ENCODE results near the gene ACAP2. TPM values are rescaled to one million over a fixed set of nuclear protein-coding genes. Genes with fewer than 3 reads are reported as not detected.
"Not testable (repeated sequence)": the region's sequence is repeated elsewhere in the genome, so short reads cannot be mapped to it uniquely, and the experiment has no call there.

The ACAP2 gene
- total RNA-seq, 3 donors from 2014 or later (not counting 1 experiment from before 2014, with no cell fraction given), result 103 to 132 (median 128) TPM

- peaks cover 0 to 5% of the 10 kb centered on the region in 2 donors for H3K4me1 Mint-ChIP-seq
- intact Hi-C loops (cut with micrococcal nuclease), result no loop called here
- TF ChIP-seq CTCF (IDR thresholded peaks at IDR 0.05), result no peak
- peaks cover 52% of the 10 kb centered on the region for H3K36me3 ChIP-seq (ENCODE audit: control insufficient read depth, insufficient read depth, low read length)
- peak overlapping the region; percentile 1 to 39 for H3K27ac Mint-ChIP-seq
- H3K4me3 Mint-ChIP-seq, result no peak overlapping the region
- ATAC-seq, result no peak
- H3K27me3 Mint-ChIP-seq (ENCODE audit: low read depth in 2 of 2), result no peaks in the 10 kb centered on the region
- H3K4me1 ChIP-seq (ENCODE audit: control insufficient read depth, insufficient read depth, low read length), result no peaks in the 10 kb centered on the region
- no peaks in the 10 kb centered on the region for H3K27me3 ChIP-seq (ENCODE audit: control insufficient read depth, insufficient read depth, low read length)
- no peak overlapping the region for H3K27ac ChIP-seq (ENCODE audit: low read length)
- no peak for DNase-seq
- no peaks in the 10 kb centered on the region for H3K9me3 Mint-ChIP-seq
- no peaks in the 10 kb centered on the region for H3K9me3 ChIP-seq (ENCODE audit: control insufficient read depth, insufficient read depth, low read length)
- no peak overlapping the region for H3K4me3 ChIP-seq (ENCODE audit: low read length)
- peaks cover 8% of the 10 kb centered on the region for H3K36me3 Mint-ChIP-seq
Measured at GRCh38 chr3:195297446-195297845, 145.4 kb downstream of the ACAP2 start.

GRCh38 chr3:195296662-195297061, 146.2 kb downstream of the ACAP2 start:
- no peaks in the 10 kb centered on the region for H3K27me3 Mint-ChIP-seq (ENCODE audit: low read depth in 2 of 2)
- H3K36me3 Mint-ChIP-seq, result peaks cover 8% of the 10 kb centered on the region
- no CpG with 5 or more reads among the region's 1 CpG for WGBS (ENCODE audit: insufficient coverage)
- H3K9me3 Mint-ChIP-seq, result no peaks in the 10 kb centered on the region
- H3K4me3 Mint-ChIP-seq, result no peak overlapping the region
- Histone ChIP-seq H3K27me3 (ENCODE audit: control insufficient read depth, insufficient read depth, low read length) (no peaks in the 10 kb centered on the region), H3K36me3 (ENCODE audit: control insufficient read depth, insufficient read depth, low read length) (peaks cover 52% of the 10 kb centered on the region), H3K4me1 (ENCODE audit: control insufficient read depth, insufficient read depth, low read length) (no peaks in the 10 kb centered on the region), H3K4me3 (ENCODE audit: low read length) (no peak overlapping the region), H3K27ac (ENCODE audit: low read length) (no peak overlapping the region), H3K9me3 (ENCODE audit: control insufficient read depth, insufficient read depth, low read length) (no peaks in the 10 kb centered on the region)
- ATAC-seq (no peak), DNase-seq (no peak)
- no peak overlapping the region for H3K27ac Mint-ChIP-seq
- TF ChIP-seq CTCF (IDR thresholded peaks at IDR 0.05), result no peak
- intact Hi-C loops (cut with micrococcal nuclease), result no loop called here
- peaks cover 0 to 5% of the 10 kb centered on the region in 2 donors for H3K4me1 Mint-ChIP-seq

- no peak for ATAC-seq
- no peak for TF ChIP-seq CTCF (IDR thresholded peaks at IDR 0.05)
- H3K4me1 Mint-ChIP-seq, result no peaks in the 10 kb centered on the region
- Histone ChIP-seq H3K4me3 (ENCODE audit: low read length) (no peak overlapping the region), H3K27ac (ENCODE audit: low read length) (no peak overlapping the region), H3K27me3 (ENCODE audit: control insufficient read depth, insufficient read depth, low read length) (no peaks in the 10 kb centered on the region), H3K4me1 (ENCODE audit: control insufficient read depth, insufficient read depth, low read length) (no peaks in the 10 kb centered on the region), H3K36me3 (ENCODE audit: control insufficient read depth, insufficient read depth, low read length) (peaks cover 69% of the 10 kb centered on the region), H3K9me3 (ENCODE audit: control insufficient read depth, insufficient read depth, low read length) (no peaks in the 10 kb centered on the region)
- no peak overlapping the region for H3K4me3 Mint-ChIP-seq
- WGBS (ENCODE audit: insufficient coverage), result no CpG with 5 or more reads among the region's 1 CpG
- H3K9me3 Mint-ChIP-seq, result no peaks in the 10 kb centered on the region
- no peaks in the 10 kb centered on the region for H3K27me3 Mint-ChIP-seq (ENCODE audit: low read depth in 2 of 2)
- peak overlapping the region in 1 of 2 donors; percentile 42 for H3K27ac Mint-ChIP-seq
- peaks cover 14% of the 10 kb centered on the region for H3K36me3 Mint-ChIP-seq
- DNase-seq, result no peak
- intact Hi-C loops (cut with micrococcal nuclease), result no loop called here
Measured at GRCh38 chr3:195291121-195291520, 151.7 kb downstream of the ACAP2 start.

GRCh38 chr3:195290643-195291042, 152.2 kb downstream of the ACAP2 start:
- H3K9me3 Mint-ChIP-seq; intact Hi-C loops (cut with micrococcal nuclease); H3K4me1 ChIP-seq (ENCODE audit: control insufficient read depth, insufficient read depth, low read length); H3K4me3 Mint-ChIP-seq; H3K27me3 ChIP-seq (ENCODE audit: control insufficient read depth, insufficient read depth, low read length); H3K27me3 Mint-ChIP-seq (ENCODE audit: low read depth in 2 of 2); ATAC-seq; H3K9me3 ChIP-seq (ENCODE audit: control insufficient read depth, insufficient read depth, low read length); H3K4me3 ChIP-seq (ENCODE audit: low read length); H3K27ac Mint-ChIP-seq; H3K27ac ChIP-seq (ENCODE audit: low read length); DNase-seq; H3K4me1 Mint-ChIP-seq: not testable (repeated sequence)
- WGBS (ENCODE audit: insufficient coverage), result 100% methylated on average over 1 of the region's 5 CpGs
- H3K36me3 ChIP-seq (ENCODE audit: control insufficient read depth, insufficient read depth, low read length), result peaks cover 73% of the 10 kb centered on the region
- peaks cover 14% of the 10 kb centered on the region for H3K36me3 Mint-ChIP-seq
